Panc1 (cell line): ENCODE results near the gene ZBTB40. TPM values are rescaled to one million over a fixed set of nuclear protein-coding genes. Genes with fewer than 3 reads are reported as not detected.

Source experiments
- ATAC-seq: fragments of 200-7000 bp; cut with Tn5 transposase; 2 replicates; pipeline ENCODE4 v1.9.1; 2020; ENCODE audit warnings: mild to moderate bottlenecking, moderate library complexity
- BruUV-seq: library from RNA; stranded (reverse); fragments of 400-500 nt; replicated peaks from 2 replicates; lab custom pipeline; 2021; lab: Mats Ljungman, UMichigan
- CTCF ChIA-PET: fragments of 300-600 bp; sonication (Branson Sonifier 250); formaldehyde crosslinking; loops from one replicate; lab custom pipeline; 2022; ENCODE audit warnings: antibody characterized with exemption; lab: Charles Lee
- POLR2A ChIA-PET: fragments of 300-600 bp; sonication (Branson Sonifier 250); formaldehyde crosslinking; loops from one replicate; lab custom pipeline; 2022; ENCODE audit warnings: antibody characterized with exemption; lab: Charles Lee
- DNase-seq: peaks from one replicate; pipeline ENCODE4 v3.0.0-alpha.2; 2010; ENCODE audit warnings: low read depth, low spot score
- H3K27ac ChIP-seq: 2 replicates; pipeline ENCODE4 v1.5.1; 2011; ENCODE audit warnings: mild to moderate bottlenecking, low read length, inconsistent platforms
- H3K27me3 ChIP-seq: fragments of 200-500 bp; sonication (Bioruptor generic); 2 replicates; pipeline ENCODE4 v1.6.0; 2014; ENCODE audit warnings: low read length, inconsistent platforms; ENCODE audit not compliant: control insufficient read depth, insufficient read depth
- H3K36me3 ChIP-seq: fragments of 200-500 bp; sonication (Bioruptor generic); 2 replicates; pipeline ENCODE4 v1.5.1; 2014; ENCODE audit warnings: inconsistent platforms, mild to moderate bottlenecking, low read length, moderate library complexity; ENCODE audit not compliant: control insufficient read depth, insufficient read depth
- H3K4me1 ChIP-seq: 2 replicates; pipeline ENCODE4 v1.5.1; 2011; ENCODE audit warnings: inconsistent platforms, mild to moderate bottlenecking, low read length, moderate library complexity; ENCODE audit not compliant: control insufficient read depth, insufficient read depth
- H3K4me3 ChIP-seq, 2 experiments: 2 replicates each; pipeline ENCODE4 v1.5.1; 2011 to 2012; ENCODE audit warnings: low read depth in 2 of 2, low read length in 2 of 2, mild to moderate bottlenecking in 2 of 2, inconsistent platforms in 1 of 2, moderate library complexity in 1 of 2
- H3K9me3 ChIP-seq: fragments of 200-500 bp; sonication (Bioruptor generic); 2 replicates; pipeline ENCODE4 v1.5.1; 2014; ENCODE audit warnings: low read depth, mild to moderate bottlenecking, inconsistent platforms, low read length, moderate library complexity; ENCODE audit not compliant: control insufficient read depth, insufficient read depth
- POLR2AphosphoS5 ChIP-seq: IDR thresholded peaks from 2 replicates; pipeline ENCODE4 v1.6.1; 2012; ENCODE audit warnings: mild to moderate bottlenecking, low read depth, low read length, moderate library complexity
- REST ChIP-seq, 2 experiments: IDR thresholded peaks; 2 replicates each; pipeline ENCODE4 v1.6.1; 2011 to 2012; ENCODE audit warnings: low read depth in 2 of 2, control low read depth in 1 of 2, low read length in 1 of 2, mild to moderate bottlenecking in 1 of 2, moderate library complexity in 1 of 2; ENCODE audit not compliant: insufficient read depth in 1 of 2
- SIN3A ChIP-seq: IDR thresholded peaks from 2 replicates; pipeline ENCODE4 v1.6.1; 2012; ENCODE audit warnings: low read depth, mild to moderate bottlenecking, low read length, moderate library complexity, borderline replicate concordance; ENCODE audit not compliant: insufficient read depth
- TCF7L2 ChIP-seq: IDR thresholded peaks from 2 replicates; pipeline ENCODE4 v1.6.1; 2011; ENCODE audit warnings: mild to moderate bottlenecking, low read depth, low read length, inconsistent platforms
- in situ Hi-C: cut with HindIII; loops from 2 replicates; pipeline ENCODE4 v1.10.0; 2016; ENCODE audit warnings: low sequenced_read_pairs, low pct_unique_long_range_greater_than_20kb
- intact Hi-C: fragments of 100-400 bp; cut with micrococcal nuclease; formaldehyde crosslinking; loops from one replicate; pipeline ENCODE4 v1.10.0; 2022; ENCODE audit not compliant: unreplicated experiment
- total RNA-seq: library from RNA; stranded (reverse); gene quantifications from one replicate; pipeline ENCODE4 v1.2.1, GENCODE V29; 2021; ENCODE audit not compliant: unreplicated experiment
- TF ChIP-seq, protein P1 (sequence below): fragments of 450-650 bp; IDR thresholded peaks from 2 replicates; pipeline ENCODE4 v1.5.1; 2017; ENCODE audit warnings: mild to moderate bottlenecking

Gene ZBTB40
- total RNA-seq, 1 experiment from 2014 or later = 24.3 TPM

DNA sequence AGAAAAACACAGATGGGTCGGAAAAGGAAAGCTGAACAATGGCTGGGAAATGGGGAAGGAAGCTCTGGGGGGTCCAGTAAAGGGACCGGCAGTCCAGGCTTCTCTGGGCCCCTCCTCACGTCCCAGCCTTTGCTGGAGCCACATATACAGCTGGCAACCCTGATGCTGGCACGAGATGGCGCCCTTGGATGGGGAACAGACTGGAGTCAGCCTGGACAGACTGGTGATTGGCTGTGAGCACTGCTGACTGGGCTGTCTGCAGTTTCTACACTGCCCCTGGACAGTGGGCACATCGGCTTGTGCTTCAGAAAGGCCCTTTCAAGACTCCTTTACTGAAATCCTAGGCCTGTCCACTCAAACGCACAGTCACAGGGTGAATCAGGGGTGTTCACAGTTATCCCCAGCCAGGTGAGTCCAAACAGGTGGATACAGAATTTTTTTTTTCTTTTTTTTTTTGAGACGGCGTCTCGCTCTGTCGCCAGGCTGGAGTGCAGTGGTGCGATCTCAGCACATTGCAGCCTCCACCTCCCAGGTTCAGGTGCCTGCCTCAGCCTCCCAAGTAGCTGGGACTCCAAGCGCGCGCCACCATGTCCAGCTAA, 31.1 kb upstream of the ZBTB40 start:
- TF ChIP-seq, protein P1, sequence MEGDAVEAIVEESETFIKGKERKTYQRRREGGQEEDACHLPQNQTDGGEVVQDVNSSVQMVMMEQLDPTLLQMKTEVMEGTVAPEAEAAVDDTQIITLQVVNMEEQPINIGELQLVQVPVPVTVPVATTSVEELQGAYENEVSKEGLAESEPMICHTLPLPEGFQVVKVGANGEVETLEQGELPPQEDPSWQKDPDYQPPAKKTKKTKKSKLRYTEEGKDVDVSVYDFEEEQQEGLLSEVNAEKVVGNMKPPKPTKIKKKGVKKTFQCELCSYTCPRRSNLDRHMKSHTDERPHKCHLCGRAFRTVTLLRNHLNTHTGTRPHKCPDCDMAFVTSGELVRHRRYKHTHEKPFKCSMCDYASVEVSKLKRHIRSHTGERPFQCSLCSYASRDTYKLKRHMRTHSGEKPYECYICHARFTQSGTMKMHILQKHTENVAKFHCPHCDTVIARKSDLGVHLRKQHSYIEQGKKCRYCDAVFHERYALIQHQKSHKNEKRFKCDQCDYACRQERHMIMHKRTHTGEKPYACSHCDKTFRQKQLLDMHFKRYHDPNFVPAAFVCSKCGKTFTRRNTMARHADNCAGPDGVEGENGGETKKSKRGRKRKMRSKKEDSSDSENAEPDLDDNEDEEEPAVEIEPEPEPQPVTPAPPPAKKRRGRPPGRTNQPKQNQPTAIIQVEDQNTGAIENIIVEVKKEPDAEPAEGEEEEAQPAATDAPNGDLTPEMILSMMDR = peak; percentile 88
- TF ChIP-seq REST (IDR thresholded peaks at IDR 0.05; ENCODE audit: insufficient read depth in 1 of 2, low read depth in 2 of 2, low read length in 1 of 2) = no peak
- intact Hi-C loops = loop anchor here (1.0 kb wide), 1 partner anchor 222 kb away; no protein-coding TSS in a partner anchor
- H3K4me3 ChIP-seq = no peak overlapping the region
- no TSS peak for BruUV-seq
- peaks cover 4% of the 10 kb centered on the region; the same call in 1 of the 2 replicates for H3K4me1 ChIP-seq
- no peaks in the 10 kb centered on the region; the same call in 1 of the 2 replicates for H3K27me3 ChIP-seq
- no peaks in the 10 kb centered on the region for H3K36me3 ChIP-seq
- in situ Hi-C loops = no loop called here
- H3K27ac ChIP-seq = no peak overlapping the region
- ATAC-seq (peak; percentile 98), DNase-seq (no peak)
- POLR2A ChIA-PET = no interaction called here
- H3K9me3 ChIP-seq = no peaks in the 10 kb centered on the region
- CTCF ChIA-PET = interaction anchor here (1.0 kb wide), 1 partner anchor 214 kb away, joined by 3 read pairs; no protein-coding TSS in a partner anchor

DNA sequence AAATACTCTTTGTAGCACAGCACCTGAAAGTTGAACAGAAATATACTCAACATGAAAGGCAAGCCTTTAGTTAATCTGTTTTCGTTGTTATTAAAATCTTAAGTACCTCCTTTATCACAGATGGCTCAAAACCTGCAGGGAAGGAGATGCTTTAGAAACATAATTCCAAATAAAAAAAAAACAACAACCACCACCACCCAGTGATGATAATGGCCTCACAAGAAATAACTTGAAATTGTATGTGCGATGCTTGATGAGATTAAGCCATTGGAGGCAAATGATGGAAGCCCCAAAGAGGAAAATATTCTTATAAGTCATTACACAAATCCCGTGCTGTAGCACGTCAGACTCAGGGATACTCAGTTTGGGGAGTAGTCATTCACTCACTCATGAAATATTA, 24.9 kb upstream of the ZBTB40 start:
- Histone ChIP-seq H3K4me1 (no peaks in the 10 kb centered on the region), H3K9me3 (no peaks in the 10 kb centered on the region), H3K4me3 (no peak overlapping the region), H3K27me3 (no peaks in the 10 kb centered on the region; the same call in 1 of the 2 replicates), H3K27ac (no peak overlapping the region), H3K36me3 (no peaks in the 10 kb centered on the region)
- BruUV-seq = no TSS peak
- TF ChIP-seq REST (IDR thresholded peaks at IDR 0.05; ENCODE audit: insufficient read depth in 1 of 2, low read depth in 2 of 2, low read length in 1 of 2) (no peak), SIN3A (no peak), TCF7L2 (no peak), POLR2AphosphoS5 (no peak)
- TF ChIP-seq, protein P1 = no peak
- DNase-seq = no peak
- CTCF ChIA-PET = no interaction called here
- intact Hi-C loops (no loop called here), in situ Hi-C loops (no loop called here)
- no peak for ATAC-seq
- POLR2A ChIA-PET = interaction anchor here (0.7 kb wide), 1 partner anchor 992 kb away, joined by 12 read pairs; no protein-coding TSS in a partner anchor
